Measurements from ENCODE around the gene ATP8A2.
"Not testable (repeated sequence)": the region's sequence is repeated elsewhere in the genome, so short reads cannot be mapped to it uniquely, and the experiment has no call there.

Gene ATP8A2

GRCh38 chr13:25462301-25463125, 90.7 kb downstream of the ATP8A2 start:
- no peak for DNase-seq (ENCODE audit: low read depth, low spot score)

GRCh38 chr13:25463496-25463895, 91.7 kb downstream of the ATP8A2 start:
- no peak for DNase-seq (ENCODE audit: low read depth, low spot score)

- no peak for DNase-seq (ENCODE audit: low read depth, low spot score)
These were observed 95.1 kb downstream of the ATP8A2 start for GRCh38 chr13:25466880-25467279.

- peak; percentile 68 for DNase-seq (ENCODE audit: low read depth, low spot score)
These were observed 96.8 kb downstream of the ATP8A2 start for GRCh38 chr13:25468325-25469168.

- no peak for DNase-seq (ENCODE audit: low read depth, low spot score)
These were observed 97.4 kb downstream of the ATP8A2 start for GRCh38 chr13:25469169-25469525.

GRCh38 chr13:25473864-25474263, 102.1 kb downstream of the ATP8A2 start:
- no peak for DNase-seq (ENCODE audit: low read depth, low spot score)

- peak; percentile 14 for DNase-seq (ENCODE audit: low read depth, low spot score)
These were observed 106.4 kb downstream of the ATP8A2 start for GRCh38 chr13:25478186-25478585.

- no peak for DNase-seq (ENCODE audit: low read depth, low spot score)
These were observed 117.5 kb downstream of the ATP8A2 start for GRCh38 chr13:25489238-25489637.

- no peak for DNase-seq (ENCODE audit: low read depth, low spot score)
These were observed 118.5 kb downstream of the ATP8A2 start for GRCh38 chr13:25490236-25490635.

GRCh38 chr13:25493931-25494640, 122.3 kb downstream of the ATP8A2 start:
- peak; percentile 21 for DNase-seq (ENCODE audit: low read depth, low spot score)

GRCh38 chr13:25494698-25495411, 123.1 kb downstream of the ATP8A2 start:
- DNase-seq (ENCODE audit: low read depth, low spot score), result no peak

GRCh38 chr13:25501231-25501630, 129.5 kb downstream of the ATP8A2 start:
- DNase-seq (ENCODE audit: low read depth, low spot score), result no peak

- DNase-seq (ENCODE audit: low read depth, low spot score), result no peak
These were observed 130.3 kb downstream of the ATP8A2 start for GRCh38 chr13:25502031-25502430.

GRCh38 chr13:25502551-25502950, 130.8 kb downstream of the ATP8A2 start:
- DNase-seq (ENCODE audit: low read depth, low spot score), result no peak

- DNase-seq (ENCODE audit: low read depth, low spot score), result no peak
These were observed 132.1 kb downstream of the ATP8A2 start for GRCh38 chr13:25503856-25504255.

- DNase-seq (ENCODE audit: low read depth, low spot score), result no peak
These were observed 136.1 kb downstream of the ATP8A2 start for GRCh38 chr13:25507841-25508240.

- not testable (repeated sequence) for DNase-seq (ENCODE audit: low read depth, low spot score)
These were observed 141.3 kb downstream of the ATP8A2 start for GRCh38 chr13:25513060-25513459.

GRCh38 chr13:25518441-25518840, 146.7 kb downstream of the ATP8A2 start:
- DNase-seq (ENCODE audit: low read depth, low spot score), result no peak

GRCh38 chr13:25525884-25526283, 154.1 kb downstream of the ATP8A2 start:
- DNase-seq (ENCODE audit: low read depth, low spot score), result no peak

- no peak for DNase-seq (ENCODE audit: low read depth, low spot score)
These were observed 156.5 kb downstream of the ATP8A2 start for GRCh38 chr13:25528266-25528665.

GRCh38 chr13:25529425-25529824, 157.7 kb downstream of the ATP8A2 start:
- no peak for DNase-seq (ENCODE audit: low read depth, low spot score)

Measured in ELF-1 (cell line).